ENCODE results near the gene TRPM6.

The TRPM6 gene

DNA sequence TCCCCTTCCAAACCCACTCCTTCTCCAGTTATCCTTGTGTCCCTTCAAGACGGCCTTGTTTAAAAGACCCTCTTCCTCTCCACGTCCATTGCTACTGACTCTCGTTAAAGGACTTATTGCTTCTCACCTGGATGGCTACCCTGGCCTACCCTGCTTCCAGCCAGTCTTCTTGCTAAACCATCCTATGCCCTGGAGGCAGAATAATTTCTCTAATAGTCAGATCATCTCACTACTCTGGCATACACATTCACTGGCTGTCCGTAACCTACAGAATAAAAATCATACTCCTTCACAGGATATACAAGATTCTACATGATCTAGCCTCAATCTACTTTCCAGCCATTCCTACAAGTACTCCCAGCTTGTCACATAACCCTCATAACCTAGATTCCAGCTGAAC, 92.6 kb downstream of the TRPM6 start:
- TF ChIP-seq, protein P1, sequence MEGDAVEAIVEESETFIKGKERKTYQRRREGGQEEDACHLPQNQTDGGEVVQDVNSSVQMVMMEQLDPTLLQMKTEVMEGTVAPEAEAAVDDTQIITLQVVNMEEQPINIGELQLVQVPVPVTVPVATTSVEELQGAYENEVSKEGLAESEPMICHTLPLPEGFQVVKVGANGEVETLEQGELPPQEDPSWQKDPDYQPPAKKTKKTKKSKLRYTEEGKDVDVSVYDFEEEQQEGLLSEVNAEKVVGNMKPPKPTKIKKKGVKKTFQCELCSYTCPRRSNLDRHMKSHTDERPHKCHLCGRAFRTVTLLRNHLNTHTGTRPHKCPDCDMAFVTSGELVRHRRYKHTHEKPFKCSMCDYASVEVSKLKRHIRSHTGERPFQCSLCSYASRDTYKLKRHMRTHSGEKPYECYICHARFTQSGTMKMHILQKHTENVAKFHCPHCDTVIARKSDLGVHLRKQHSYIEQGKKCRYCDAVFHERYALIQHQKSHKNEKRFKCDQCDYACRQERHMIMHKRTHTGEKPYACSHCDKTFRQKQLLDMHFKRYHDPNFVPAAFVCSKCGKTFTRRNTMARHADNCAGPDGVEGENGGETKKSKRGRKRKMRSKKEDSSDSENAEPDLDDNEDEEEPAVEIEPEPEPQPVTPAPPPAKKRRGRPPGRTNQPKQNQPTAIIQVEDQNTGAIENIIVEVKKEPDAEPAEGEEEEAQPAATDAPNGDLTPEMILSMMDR (IDR thresholded peaks at IDR 0.05; ENCODE audit: low read depth, low read length, poor library complexity, severe bottlenecking): no peak
- TF ChIP-seq EZH2phosphoT487 (IDR thresholded peaks at IDR 0.05; ENCODE audit: borderline replicate concordance, low read length): no peak
- Histone ChIP-seq H3K9me2 (replicated peaks; ENCODE audit: control insufficient read depth, low read length) (no peaks in the 10 kb centered on the region), H4K20me1 (ENCODE audit: control insufficient read depth, insufficient read depth, low read depth, low read length) (no peaks in the 10 kb centered on the region), H3K4me2 (ENCODE audit: low read length) (no peak overlapping the region), H3K4me3 (ENCODE audit: low read length) (no peak overlapping the region), H3F3A (ENCODE audit: control insufficient read depth, insufficient read depth) (no peaks in the 10 kb centered on the region), H3K79me2 (ENCODE audit: control insufficient read depth, low read length) (no peaks in the 10 kb centered on the region), H3K9me3 (ENCODE audit: control insufficient read depth, insufficient read depth, low read length) (no peaks in the 10 kb centered on the region), H3K4me1 (ENCODE audit: control insufficient read depth, low read length) (no peaks in the 10 kb centered on the region), H3K36me3 (ENCODE audit: control insufficient read depth, low read length) (no peaks in the 10 kb centered on the region), H3K27ac (ENCODE audit: low read depth, low read length) (no peak overlapping the region), H3K27me3 (ENCODE audit: control insufficient read depth, low read length) (peaks cover 4% of the 10 kb centered on the region; the same call in 1 of the 2 replicates)

DNA sequence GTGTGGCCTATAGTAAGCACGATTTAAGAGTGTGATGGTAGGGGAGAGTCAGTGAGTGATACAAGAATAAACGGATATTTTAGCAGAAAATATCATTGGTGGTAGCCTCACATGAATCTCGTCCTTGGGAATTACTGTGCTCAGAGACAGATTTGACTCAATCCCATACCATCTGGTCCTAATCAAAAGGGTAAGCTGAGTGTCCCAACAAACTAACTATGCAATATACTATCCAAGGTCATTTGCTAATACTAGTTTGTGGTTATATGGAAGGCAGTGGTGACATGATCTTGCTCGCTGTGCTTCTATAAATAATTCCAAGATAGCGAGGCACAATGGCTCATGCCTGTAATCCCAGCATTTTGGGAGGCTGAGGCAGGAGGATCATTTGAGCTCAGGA, 103.2 kb downstream of the TRPM6 start:
- H3K4me3 ChIP-seq (ENCODE audit: low read length): no peak overlapping the region

DNA sequence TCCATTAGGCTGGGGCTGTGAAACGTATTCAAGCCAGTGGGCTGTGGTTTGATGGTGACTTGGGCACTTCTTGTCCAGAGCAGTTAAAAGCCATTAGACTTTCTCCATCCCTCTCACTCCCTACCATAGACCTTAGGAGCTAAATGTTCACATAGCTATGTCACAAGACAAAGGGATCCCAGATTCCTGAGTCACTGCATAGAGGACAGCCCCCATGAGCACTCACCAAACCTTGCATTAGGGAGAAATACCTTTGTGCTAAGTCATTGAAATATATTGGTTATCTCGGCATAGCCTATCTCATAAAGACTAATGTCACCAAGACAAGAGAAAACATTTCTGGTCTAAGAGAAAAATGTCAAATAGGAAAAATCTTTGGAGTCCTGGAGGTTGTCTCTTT, 104.3 kb downstream of the TRPM6 start:
- TF ChIP-seq, protein P1 (IDR thresholded peaks at IDR 0.05; ENCODE audit: low read depth, low read length, poor library complexity, severe bottlenecking): no peak
- no peak for TF ChIP-seq EZH2phosphoT487 (IDR thresholded peaks at IDR 0.05; ENCODE audit: borderline replicate concordance, low read length)
- Histone ChIP-seq H3K79me2 (ENCODE audit: control insufficient read depth, low read length) (no peaks in the 10 kb centered on the region), H3K4me3 (ENCODE audit: low read length) (no peak overlapping the region), H4K20me1 (ENCODE audit: control insufficient read depth, insufficient read depth, low read depth, low read length) (no peaks in the 10 kb centered on the region), H3K4me1 (ENCODE audit: control insufficient read depth, low read length) (no peaks in the 10 kb centered on the region), H3K4me2 (ENCODE audit: low read length) (no peak overlapping the region), H3K27ac (ENCODE audit: low read depth, low read length) (no peak overlapping the region), H3F3A (ENCODE audit: control insufficient read depth, insufficient read depth) (no peaks in the 10 kb centered on the region), H3K9me2 (replicated peaks; ENCODE audit: control insufficient read depth, low read length) (no peaks in the 10 kb centered on the region), H3K27me3 (ENCODE audit: control insufficient read depth, low read length) (peaks cover 12% of the 10 kb centered on the region), H3K36me3 (ENCODE audit: control insufficient read depth, low read length) (no peaks in the 10 kb centered on the region), H3K9me3 (ENCODE audit: control insufficient read depth, insufficient read depth, low read length) (no peaks in the 10 kb centered on the region)

More for the DNA sequence above, 103.2 kb downstream of the TRPM6 start:
- no peak overlapping the region for H3K4me2 ChIP-seq (ENCODE audit: low read length)
- TF ChIP-seq EZH2phosphoT487 (IDR thresholded peaks at IDR 0.05; ENCODE audit: borderline replicate concordance, low read length): no peak
- TF ChIP-seq, protein P1 (IDR thresholded peaks at IDR 0.05; ENCODE audit: low read depth, low read length, poor library complexity, severe bottlenecking): no peak
- H3K9me2 ChIP-seq (replicated peaks; ENCODE audit: control insufficient read depth, low read length): no peaks in the 10 kb centered on the region
- no peaks in the 10 kb centered on the region for H3K9me3 ChIP-seq (ENCODE audit: control insufficient read depth, insufficient read depth, low read length)
- no peaks in the 10 kb centered on the region for H3K4me1 ChIP-seq (ENCODE audit: control insufficient read depth, low read length)
- H3K79me2 ChIP-seq (ENCODE audit: control insufficient read depth, low read length): no peaks in the 10 kb centered on the region
- peaks cover 13% of the 10 kb centered on the region for H3K27me3 ChIP-seq (ENCODE audit: control insufficient read depth, low read length)
- H3K36me3 ChIP-seq (ENCODE audit: control insufficient read depth, low read length): no peaks in the 10 kb centered on the region
- no peak overlapping the region for H3K27ac ChIP-seq (ENCODE audit: low read depth, low read length)
- no peaks in the 10 kb centered on the region for H3F3A ChIP-seq (ENCODE audit: control insufficient read depth, insufficient read depth)
- no peaks in the 10 kb centered on the region for H4K20me1 ChIP-seq (ENCODE audit: control insufficient read depth, insufficient read depth, low read depth, low read length)

Measured in DOHH2 (cell line).